ENCODE results near the gene PRKCB.
"Not testable (repeated sequence)": the region's sequence is repeated elsewhere in the genome, so short reads cannot be mapped to it uniquely, and the experiment has no call there.

The PRKCB gene

DNA sequence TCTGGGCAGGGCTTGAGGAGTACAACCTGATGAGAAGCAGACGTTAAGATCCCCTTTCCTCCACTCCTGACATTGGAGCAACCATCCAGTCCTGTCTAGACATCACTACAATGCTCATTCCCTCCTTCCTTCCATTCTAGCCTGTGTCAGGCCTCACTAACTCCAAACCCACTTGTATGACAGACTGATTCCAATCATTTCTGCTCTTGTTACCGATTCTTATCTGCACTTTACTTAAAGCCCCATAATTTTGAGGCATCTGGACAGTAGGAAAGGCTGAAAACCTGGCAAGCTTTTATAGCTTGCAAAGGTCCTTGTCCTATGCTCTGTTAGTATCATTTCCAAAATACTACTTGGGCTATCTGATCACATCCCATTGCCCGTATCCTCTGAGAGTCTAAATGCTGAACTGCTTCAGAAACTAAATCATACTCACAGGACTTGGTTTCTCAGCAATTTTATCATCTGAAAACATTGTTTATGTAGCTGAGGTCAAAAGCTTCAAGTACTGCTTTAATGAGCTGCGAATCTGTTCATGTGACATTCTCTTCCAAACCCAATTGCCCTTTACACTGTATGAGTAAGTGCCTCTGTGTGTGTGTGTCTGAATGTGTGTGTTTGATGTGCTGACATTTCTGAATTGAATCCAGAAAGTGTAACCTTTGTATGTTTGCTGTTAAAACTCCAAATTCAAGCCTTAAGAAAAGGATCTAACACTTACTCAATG, 363.2 kb downstream of the PRKCB start:
- in situ Hi-C loops (cut with MboI; ENCODE audit: low sequenced_read_pairs) = no loop called here

DNA sequence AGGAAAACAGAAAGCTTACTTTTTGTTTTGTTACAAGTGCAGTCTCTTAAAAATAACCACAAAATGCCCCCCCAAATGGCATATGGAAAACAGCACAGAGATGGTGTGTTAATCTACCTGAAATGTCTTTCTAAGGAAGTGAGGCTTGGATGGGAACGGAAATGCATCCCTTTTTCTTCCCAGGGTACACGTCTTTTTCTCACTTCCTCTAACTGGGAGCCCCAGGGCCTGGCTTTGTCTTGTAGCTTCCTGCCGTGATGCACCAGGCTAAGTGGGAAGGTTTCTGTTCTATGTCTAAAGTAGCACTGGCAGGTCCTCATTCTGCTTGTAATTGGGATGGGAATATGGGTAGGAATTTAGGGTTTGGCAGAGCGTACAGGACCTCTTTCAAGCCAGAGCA, 367.9 kb downstream of the PRKCB start:
- in situ Hi-C loops (cut with MboI; ENCODE audit: low sequenced_read_pairs) = no loop called here

DNA sequence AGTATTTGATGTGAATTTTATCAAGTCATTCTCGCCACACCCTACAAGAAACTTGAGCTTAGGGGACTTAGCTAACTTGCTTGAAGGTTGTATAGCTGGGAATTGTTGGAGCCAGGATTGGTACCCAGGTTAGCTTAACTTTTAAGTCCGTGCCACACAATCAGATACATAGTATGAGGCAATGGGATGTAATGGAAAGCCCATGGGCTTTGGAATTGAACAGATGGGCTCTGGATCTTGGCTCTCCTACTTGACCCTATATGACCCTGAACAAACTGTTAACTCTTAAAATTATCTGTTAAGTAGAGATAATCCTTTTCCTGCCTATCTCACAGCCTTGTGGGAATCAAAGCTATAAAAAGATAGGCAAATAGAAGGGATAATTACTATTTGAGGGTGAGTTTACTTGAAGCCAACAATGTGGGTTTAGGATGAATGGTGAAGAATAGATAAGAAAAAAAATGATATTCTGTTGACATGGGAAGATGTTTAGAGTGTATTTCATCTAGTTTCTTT, 368.4 kb downstream of the PRKCB start:
- in situ Hi-C loops (cut with MboI; ENCODE audit: low sequenced_read_pairs) = no loop called here

DNA sequence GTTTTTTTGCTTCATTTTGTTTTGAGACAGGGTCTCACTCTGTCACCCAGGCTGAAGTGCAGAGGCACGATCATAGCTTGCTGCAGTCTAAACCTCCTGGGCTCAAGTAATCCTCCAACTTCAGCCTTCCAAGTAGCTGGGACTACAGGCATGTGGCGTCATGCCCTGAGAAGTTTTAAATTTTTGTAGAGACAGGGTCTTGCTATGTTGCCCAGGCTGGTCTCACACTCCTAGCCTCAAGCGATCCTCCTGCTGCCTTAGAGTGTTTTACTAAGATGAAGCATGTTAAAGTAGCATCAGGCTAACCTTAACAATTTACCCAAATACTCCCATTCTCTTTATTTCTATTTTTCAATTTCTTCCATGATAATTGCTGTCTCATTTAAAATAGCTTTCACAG, 371.1 kb downstream of the PRKCB start:
- in situ Hi-C loops (cut with MboI; ENCODE audit: low sequenced_read_pairs) = no loop called here

DNA sequence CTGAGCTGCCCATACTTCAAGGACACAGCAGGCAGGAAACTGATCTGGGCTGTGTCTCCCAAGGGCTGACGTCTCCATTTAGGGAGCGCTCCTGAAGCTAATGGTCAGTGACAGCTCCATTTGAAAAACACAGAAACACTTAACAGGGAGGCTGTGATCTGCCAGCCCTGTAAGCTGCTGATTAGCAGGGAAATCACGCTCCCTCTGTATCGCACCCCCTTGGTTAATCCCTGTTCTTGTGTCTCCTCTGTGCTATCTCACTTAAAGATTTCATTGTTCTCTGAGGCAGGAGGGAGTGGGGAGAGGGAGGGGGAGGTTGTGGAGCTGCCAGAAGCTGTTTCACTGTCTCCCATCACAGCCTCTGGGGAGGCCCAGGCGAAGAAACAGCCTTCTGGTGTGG, 372.9 kb downstream of the PRKCB start:
- in situ Hi-C loops (cut with MboI; ENCODE audit: low sequenced_read_pairs) = no loop called here

DNA sequence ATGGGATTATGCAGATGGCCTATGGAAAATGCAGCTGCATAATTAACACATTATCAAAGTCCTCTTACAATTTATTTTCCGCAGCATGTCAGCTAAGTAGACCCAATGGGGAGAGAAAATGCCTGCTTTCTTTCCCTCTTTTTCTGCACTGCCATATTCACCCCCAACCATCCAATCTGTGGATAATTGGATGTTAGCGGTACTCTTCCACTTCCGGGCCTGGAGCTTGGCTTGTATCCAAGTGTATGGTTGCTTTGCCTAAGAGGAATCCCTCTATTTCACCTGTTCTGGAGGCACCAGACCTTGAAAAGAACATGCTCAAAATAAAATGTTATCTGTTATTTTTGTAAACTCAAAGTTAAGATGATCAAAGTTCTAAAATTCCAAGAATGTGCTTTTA, 379.2 kb downstream of the PRKCB start:
- in situ Hi-C loops (cut with MboI; ENCODE audit: low sequenced_read_pairs) = no loop called here

DNA sequence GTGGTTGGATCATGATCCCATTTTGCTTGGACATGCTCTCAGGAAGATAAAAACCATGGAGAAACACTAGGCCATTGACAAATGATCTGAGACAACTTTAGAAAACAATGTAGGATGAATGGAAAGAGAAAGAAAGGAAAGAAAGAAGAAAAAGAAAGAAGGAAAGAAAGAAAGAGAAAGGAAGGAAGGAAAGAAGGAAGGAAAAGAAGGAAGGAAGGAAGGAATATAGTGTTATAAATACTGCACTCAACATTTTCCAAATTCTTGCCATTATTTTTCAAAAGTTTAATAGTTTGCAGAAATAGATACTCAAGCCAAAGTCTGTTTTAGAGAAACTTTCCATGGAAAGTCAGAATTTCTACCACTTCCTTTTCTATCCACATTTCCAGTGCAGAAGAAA, 381.2 kb downstream of the PRKCB start:
- in situ Hi-C loops (cut with MboI; ENCODE audit: low sequenced_read_pairs) = no loop called here

DNA sequence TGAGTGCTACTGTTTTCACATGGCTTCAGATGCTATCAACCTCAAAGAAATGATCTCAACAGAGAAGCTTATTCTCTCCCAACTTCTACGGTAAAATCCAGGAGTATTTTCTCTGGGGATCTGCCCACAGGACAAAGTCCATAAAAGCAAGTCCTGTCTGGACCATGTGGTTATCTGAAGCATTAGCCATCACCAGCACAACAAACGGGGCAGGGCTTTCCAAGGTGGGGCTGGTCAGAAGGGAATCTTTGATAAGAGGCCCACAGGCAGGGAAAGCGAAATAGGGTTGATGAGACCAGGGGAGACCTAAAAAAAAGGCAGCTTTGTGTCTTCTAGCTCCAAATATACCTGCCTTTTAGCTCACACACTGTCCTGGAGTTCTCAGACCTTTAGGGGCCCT, 381.7 kb downstream of the PRKCB start:
- in situ Hi-C loops (cut with MboI; ENCODE audit: low sequenced_read_pairs) = no loop called here

DNA sequence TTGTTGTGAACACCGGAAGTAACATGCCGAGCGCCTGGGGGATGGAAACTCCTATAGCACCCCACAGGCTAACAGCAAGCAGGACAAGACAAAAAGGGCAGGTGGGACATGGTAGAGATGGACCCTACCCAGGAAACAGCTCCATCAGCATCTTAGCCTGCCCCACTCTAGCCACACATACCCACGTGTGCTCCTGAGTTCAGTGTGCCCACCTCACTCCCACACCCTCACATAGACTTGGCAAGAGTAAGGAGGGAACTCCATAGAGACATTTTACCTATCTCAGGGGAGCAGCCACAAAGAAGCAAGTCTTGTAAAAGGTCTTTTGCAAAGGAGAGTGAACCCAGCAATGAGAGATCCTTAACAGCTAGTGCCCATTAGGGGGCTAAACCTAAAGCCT, 382.5 kb downstream of the PRKCB start:
- in situ Hi-C loops (cut with MboI; ENCODE audit: low sequenced_read_pairs) = no loop called here

DNA sequence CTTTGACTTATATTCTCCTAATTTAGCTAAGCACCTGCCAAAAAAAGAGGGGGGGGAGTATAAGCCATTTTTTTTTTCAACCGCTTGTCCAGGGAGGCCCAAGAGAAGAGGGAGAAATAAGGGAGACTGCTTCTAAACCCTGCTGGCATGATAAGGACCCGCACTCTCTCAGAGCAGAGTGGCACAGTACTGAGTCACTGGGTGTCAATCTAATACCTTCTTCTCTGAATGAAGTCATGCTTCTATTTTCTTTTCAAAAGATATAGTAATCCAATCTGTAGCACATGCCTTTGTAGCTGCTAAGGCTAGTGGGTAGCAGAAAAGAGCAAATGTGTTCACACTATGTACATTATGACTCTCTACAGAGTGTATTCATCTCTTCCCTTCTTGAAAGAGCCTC, 385.4 kb downstream of the PRKCB start:
- in situ Hi-C loops (cut with MboI; ENCODE audit: low sequenced_read_pairs) = no loop called here

DNA sequence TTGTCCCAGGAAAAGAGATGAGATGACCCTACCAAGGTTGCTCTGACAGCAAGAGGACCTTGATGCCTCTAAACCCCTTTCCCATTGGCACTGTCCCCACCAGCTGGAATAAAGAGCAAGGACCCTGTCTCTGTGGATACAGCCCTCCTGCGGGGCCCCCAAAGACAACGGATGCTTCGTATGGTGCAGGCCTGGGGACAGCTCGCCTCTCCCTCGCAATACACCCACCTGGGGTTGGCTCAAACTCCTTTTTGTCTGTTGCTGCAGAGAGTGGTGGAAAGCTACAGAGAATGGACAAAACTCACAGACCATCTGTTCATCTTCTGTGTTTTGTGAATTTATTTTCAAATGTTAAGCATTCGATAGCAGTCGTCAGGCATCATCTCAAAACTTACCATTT, 392.7 kb downstream of the PRKCB start:
- in situ Hi-C loops (cut with MboI; ENCODE audit: low sequenced_read_pairs) = no loop called here

DNA sequence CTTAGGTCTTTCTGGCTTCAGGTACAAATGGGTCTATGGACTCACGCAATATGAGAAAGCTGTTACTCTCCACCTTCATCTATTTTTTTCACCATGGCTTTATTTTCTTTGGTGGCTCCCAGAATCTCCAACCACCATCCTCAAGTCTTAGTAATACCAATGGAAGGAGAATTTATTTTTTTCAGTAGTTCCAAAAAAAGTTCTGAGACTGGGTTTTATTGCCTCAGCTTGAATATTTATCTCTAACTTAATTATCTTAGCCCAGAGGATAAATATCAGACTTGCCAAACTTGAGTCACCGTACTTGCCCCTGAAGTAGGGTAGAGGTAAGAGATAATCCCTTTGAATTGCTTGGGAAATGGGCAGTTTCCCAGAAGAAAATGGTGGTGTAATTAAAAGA, 397.2 kb downstream of the PRKCB start:
- in situ Hi-C loops (cut with MboI; ENCODE audit: low sequenced_read_pairs) = no loop called here

DNA sequence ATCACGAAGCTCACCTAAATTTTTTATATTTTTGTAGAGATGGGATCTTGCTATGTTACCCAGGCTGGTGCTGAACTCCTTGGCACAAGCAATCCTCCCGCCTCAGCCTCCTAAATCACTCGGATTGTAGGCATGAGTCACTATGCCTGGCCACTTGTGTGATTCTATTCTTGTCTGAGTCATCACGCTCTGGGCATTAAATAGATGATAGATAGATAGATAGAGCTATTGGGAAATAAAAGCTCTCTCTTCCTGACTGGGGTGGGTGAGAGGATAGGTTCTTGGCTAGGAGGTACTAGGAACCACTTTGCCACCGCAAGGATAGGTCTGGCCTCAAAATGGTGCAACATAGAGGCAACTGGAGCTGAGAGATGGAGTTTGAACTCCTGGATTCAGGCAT, 399.0 kb downstream of the PRKCB start:
- in situ Hi-C loops (cut with MboI; ENCODE audit: low sequenced_read_pairs) = no loop called here

DNA sequence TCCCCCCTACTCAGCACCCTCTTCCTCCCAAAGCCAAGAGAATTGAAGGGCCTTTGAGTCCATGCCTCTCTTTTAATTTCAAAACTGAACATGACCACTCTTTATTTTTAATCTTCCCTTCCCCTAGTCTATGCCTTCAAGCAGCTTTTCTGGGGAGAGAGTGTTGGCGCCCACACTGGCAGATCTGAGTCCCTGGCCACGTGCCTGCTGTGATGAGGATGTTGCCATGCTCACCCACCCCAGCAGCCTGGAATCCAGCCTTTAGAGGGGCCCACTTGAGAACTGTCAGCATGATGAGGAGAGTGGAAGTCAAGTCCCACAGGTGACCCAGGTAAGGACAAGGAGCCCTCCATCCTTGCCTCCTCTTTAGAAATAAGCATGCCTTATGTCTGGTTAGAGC, 400.0 kb downstream of the PRKCB start:
- in situ Hi-C loops (cut with MboI; ENCODE audit: low sequenced_read_pairs) = no loop called here

DNA sequence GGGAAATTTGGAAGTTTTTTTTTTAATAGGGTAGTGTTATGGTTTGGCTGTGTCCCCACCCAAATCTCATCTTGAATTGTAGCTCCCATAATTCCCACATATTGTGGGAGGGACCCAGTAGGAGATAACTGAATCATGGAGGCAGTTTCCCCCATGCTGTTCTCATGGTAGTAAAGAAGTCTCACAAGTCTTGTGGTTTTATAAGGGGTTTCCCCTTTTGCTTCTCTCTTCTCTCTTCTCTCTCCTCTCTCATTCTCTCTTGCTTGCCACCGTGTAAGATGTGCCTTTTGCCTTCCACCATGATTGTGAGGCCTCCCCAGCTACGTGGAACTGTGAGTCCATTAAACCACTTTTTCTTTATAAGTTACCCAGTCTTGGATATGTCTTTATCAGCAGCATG, 403.1 kb downstream of the PRKCB start:
- in situ Hi-C loops (cut with MboI; ENCODE audit: low sequenced_read_pairs) = not testable (repeated sequence)

DNA sequence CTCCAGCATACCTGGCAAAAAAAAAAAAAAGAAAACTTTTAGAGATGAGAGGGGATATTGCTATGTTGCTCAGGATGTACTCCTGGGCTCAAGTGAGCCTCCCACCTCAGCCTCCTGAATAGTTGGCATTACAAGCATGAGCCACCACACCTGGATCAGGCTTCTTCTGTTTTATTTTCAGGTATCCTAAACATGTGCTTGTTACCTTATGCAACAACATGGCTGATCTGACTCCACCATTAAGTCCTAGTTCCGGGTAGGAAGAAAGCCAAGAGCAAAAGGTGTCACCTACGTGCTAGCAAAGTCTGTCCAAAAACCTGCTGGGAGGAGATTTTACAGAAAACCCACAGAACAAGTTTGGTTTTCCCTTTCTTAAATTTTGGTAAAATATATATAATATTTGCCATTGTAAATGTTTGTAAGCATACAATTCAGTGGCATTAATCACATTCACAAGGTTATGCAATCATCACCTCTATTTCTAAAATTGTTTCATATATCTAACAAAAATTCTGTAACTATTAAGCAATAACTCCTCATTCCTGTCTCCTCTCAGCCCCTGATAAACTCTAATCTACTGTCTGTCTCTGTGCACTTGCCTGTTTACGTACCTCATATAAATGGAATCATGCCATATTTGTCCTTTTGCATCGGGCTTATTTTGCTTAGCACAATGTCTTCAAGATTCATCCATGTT, 411.3 kb downstream of the PRKCB start:
- in situ Hi-C loops (cut with MboI; ENCODE audit: low sequenced_read_pairs) = no loop called here

DNA sequence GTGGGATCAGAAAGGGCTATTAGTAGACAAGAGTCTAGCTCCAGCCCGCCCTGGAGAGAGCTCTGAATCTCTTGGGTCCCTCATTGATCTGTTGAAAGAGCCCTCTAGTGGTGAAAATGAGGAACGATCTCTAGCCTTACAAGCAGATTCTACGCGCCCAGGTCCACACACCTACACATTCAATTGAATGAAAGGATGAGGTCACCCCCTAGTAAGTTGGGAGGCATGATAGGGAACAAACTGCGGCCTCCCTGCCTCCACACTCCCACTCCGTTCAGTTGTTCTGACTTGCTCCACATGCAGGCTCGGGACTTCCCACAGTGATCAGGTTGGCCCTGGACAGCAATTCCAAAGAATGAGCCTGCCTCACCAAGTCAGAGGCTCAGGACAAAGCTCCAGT, 417.4 kb downstream of the PRKCB start:
- in situ Hi-C loops (cut with MboI; ENCODE audit: low sequenced_read_pairs) = no loop called here

DNA sequence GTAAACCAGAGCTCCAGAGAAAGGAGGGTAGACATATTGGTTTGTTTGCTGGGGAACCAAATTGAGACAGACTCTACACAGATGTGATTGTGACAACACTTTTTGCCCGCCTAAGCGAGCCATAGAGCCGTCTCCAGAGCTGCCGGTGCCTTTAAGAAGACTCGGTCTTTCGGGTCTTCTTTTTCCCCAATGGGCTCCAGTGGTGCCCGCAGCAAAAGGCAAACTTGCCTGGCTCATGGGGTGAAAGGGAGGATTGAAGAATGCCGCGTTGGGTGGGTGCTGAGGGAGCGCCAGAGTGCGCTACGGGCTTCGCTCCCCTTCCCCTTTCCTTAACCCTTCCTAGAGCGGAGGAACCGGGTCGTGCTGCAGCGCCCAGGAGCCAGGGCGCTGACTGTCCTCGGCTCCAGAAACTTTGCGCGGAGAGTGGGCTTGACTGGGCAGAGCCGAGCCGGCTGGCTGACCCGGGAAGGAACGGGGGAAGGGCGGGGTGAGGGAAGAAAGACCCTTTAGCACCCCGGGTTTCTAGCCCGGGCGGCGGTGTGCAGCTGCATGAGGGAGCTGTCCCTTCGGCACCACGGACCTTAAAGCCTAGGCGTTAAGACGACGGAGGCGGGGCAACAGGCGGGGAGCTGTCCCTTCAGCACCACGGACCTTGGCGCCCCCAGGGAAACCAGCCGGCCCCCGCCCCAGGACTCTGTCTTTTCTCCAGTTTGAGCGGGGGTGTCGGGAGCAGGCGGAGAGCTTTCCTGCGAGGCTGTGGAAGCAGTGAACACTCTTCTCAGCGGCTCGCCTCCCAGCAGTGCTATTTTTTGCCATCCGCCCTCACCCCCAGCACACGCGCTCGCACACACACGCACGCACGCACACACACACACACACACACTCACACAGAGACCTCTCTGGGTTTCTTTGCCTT, 419.9 kb downstream of the PRKCB start, which contains the start of gene CACNG3:
Gene CACNG3 (plus strand): TSS at position 880 of the 916 bp plus-strand sequence. CDS start 420 bp downstream, outside the sequence.
- in situ Hi-C loops (cut with MboI; ENCODE audit: low sequenced_read_pairs) = no loop called here

DNA sequence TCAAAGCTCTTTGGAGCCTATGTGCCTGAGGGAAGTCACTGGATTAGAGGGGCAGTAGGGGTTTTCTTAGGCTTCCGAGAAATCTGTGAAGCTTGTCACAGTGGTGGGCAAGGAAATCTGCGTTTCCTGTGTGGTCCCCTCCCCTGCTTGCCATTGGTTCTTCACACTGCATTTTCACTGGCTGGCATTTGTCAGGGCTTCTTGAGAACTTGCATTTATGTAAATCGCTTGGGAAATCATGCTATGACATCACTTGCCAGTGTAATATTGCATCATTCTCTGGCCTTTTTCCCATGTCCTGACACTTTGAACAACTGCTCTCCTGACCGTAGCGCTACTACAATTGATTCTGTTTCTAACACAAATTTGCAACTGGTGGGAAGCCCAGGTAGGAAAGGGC, 422.2 kb downstream of the PRKCB start:
- in situ Hi-C loops (cut with MboI; ENCODE audit: low sequenced_read_pairs) = no loop called here

DNA sequence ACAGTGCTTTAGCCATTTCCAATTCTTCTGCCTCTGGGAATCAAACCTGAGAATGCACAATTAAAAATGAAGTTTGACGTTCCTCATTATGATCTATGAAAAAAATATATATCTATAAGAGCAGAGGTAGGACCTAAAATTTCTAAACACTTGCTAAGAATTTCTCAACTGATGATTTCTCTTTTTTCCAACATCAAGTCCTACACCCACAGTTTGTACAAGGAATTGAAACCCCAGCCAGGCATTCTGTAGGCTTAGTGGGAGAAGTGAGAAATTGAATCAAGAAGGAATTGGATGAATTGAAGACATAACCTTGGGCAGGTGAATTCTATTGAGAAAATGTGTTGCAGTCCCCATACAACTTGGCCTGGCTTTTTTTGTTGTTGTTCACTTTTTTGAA, 423.0 kb downstream of the PRKCB start:
- in situ Hi-C loops (cut with MboI; ENCODE audit: low sequenced_read_pairs) = no loop called here

DNA sequence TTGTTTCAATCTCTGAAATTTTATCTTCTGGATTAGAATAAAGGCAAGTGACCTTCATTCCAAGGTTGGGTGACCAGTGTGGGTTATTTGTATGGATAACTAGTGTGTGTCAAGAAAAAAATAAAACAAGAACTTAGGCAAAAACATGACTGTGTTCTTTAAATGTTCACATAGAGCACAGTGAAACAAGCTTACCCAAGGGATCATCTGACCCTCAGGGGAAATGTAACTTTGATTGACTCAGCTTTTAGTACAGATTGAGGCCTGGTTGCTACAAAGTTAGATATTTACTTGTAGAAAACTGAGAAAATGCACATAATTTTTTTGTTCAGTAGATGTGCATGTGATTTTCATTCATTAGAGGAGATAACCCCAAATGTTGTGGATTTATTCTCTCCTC, 427.0 kb downstream of the PRKCB start:
- in situ Hi-C loops (cut with MboI; ENCODE audit: low sequenced_read_pairs) = no loop called here
